KMS-11 (cell line): ENCODE results near the gene SLX9.
A peak's percentile ranks its signal among the peaks of the same experiment; 100 is the strongest.

Experiments used
- H2AFZ ChIP-seq: fragments of 200-600 bp; sonication (generic); 2 replicates; pipeline ENCODE4 v1.6.1; 2016; ENCODE audit warnings: antibody characterized with exemption, mixed run types, low read depth
- H3K27ac ChIP-seq: fragments of 200-600 bp; sonication (generic); 2 replicates; pipeline ENCODE4 v1.6.1; 2016; ENCODE audit warnings: mild to moderate bottlenecking, mixed run types
- H3K27me3 ChIP-seq: fragments of 200-600 bp; sonication (generic); 2 replicates; pipeline ENCODE4 v1.6.1; 2017; ENCODE audit warnings: mild to moderate bottlenecking, low read depth, mixed run types, moderate library complexity; ENCODE audit not compliant: insufficient read depth
- H3K36me3 ChIP-seq: fragments of 200-600 bp; sonication (generic); 2 replicates; pipeline ENCODE4 v1.6.1; 2017; ENCODE audit warnings: mild to moderate bottlenecking, mixed run types; ENCODE audit not compliant: insufficient read depth
- H3K4me1 ChIP-seq: fragments of 200-600 bp; sonication (generic); 2 replicates; pipeline ENCODE4 v1.6.1; 2016; ENCODE audit warnings: mild to moderate bottlenecking, low read depth, mixed run types; ENCODE audit not compliant: poor library complexity, severe bottlenecking
- H3K4me2 ChIP-seq: fragments of 200-600 bp; sonication (generic); 2 replicates; pipeline ENCODE4 v1.7.0; 2016; ENCODE audit warnings: mild to moderate bottlenecking, mixed run types
- H3K4me3 ChIP-seq: fragments of 200-600 bp; sonication (generic); IDR thresholded peaks from 2 replicates; pipeline ENCODE4 v1.6.1; 2017; ENCODE audit warnings: low read depth, low read length, mixed read lengths; ENCODE audit not compliant: insufficient read depth
- H3K79me2 ChIP-seq: fragments of 200-600 bp; sonication (generic); 2 replicates; pipeline ENCODE4 v1.6.1; 2016; ENCODE audit warnings: low read depth, mixed run types; ENCODE audit not compliant: insufficient read depth
- H3K9ac ChIP-seq: fragments of 200-600 bp; sonication (generic); 2 replicates; pipeline ENCODE4 v1.6.1; 2016; ENCODE audit warnings: mild to moderate bottlenecking, mixed run types
- H4K20me1 ChIP-seq: fragments of 200-600 bp; sonication (generic); 2 replicates; pipeline ENCODE4 v1.6.1; 2016; ENCODE audit warnings: mild to moderate bottlenecking, mixed run types; ENCODE audit not compliant: insufficient read depth
- CTCF ChIP-seq: fragments of 200-600 bp; sonication (generic); conservative IDR thresholded peaks from 2 replicates; pipeline ENCODE4 v1.6.1; 2017; ENCODE audit warnings: low read depth, mild to moderate bottlenecking, antibody characterized with exemption, low read length, moderate library complexity, mixed read lengths

Gene SLX9

GRCh38 chr21:44950351-44950750 lies 10.5 kb downstream of the SLX9 start:
- H3K4me3 ChIP-seq, result no peak overlapping the region
- H3K79me2 ChIP-seq, result peaks cover 70% of the 10 kb centered on the region
- H2AFZ ChIP-seq, result no peak overlapping the region
- no peak overlapping the region for H3K9ac ChIP-seq
- 0 out of 2 replicates have a peak, but pooled peaks cover 3% of the 10 kb centered on the region for H4K20me1 ChIP-seq
- no peak for TF ChIP-seq CTCF
- peak overlapping the region; percentile 15 for H3K27ac ChIP-seq
- H3K27me3 ChIP-seq, result no peaks in the 10 kb centered on the region
- H3K36me3 ChIP-seq, result peaks cover 3% of the 10 kb centered on the region; the same call in 1 of the 2 replicates
- H3K4me2 ChIP-seq, result peak overlapping the region; percentile 9
- peaks cover 59% of the 10 kb centered on the region for H3K4me1 ChIP-seq

GRCh38 chr21:44951186-44951915 lies 11.5 kb downstream of the SLX9 start:
- Histone ChIP-seq H3K27ac (peak overlapping the region; percentile 78), H2AFZ (no peak overlapping the region), H3K4me3 (no peak overlapping the region), H3K9ac (no peak overlapping the region; the same call in 1 of the 2 replicates), H4K20me1 (0 out of 2 replicates have a peak, but pooled peaks cover 3% of the 10 kb centered on the region), H3K4me2 (peak overlapping the region; percentile 64; the same call in 1 of the 2 replicates), H3K27me3 (no peaks in the 10 kb centered on the region), H3K36me3 (peaks cover 3% of the 10 kb centered on the region; the same call in 1 of the 2 replicates), H3K4me1 (peaks cover 59% of the 10 kb centered on the region), H3K79me2 (peaks cover 71% of the 10 kb centered on the region)
- no peak for TF ChIP-seq CTCF

DNA sequence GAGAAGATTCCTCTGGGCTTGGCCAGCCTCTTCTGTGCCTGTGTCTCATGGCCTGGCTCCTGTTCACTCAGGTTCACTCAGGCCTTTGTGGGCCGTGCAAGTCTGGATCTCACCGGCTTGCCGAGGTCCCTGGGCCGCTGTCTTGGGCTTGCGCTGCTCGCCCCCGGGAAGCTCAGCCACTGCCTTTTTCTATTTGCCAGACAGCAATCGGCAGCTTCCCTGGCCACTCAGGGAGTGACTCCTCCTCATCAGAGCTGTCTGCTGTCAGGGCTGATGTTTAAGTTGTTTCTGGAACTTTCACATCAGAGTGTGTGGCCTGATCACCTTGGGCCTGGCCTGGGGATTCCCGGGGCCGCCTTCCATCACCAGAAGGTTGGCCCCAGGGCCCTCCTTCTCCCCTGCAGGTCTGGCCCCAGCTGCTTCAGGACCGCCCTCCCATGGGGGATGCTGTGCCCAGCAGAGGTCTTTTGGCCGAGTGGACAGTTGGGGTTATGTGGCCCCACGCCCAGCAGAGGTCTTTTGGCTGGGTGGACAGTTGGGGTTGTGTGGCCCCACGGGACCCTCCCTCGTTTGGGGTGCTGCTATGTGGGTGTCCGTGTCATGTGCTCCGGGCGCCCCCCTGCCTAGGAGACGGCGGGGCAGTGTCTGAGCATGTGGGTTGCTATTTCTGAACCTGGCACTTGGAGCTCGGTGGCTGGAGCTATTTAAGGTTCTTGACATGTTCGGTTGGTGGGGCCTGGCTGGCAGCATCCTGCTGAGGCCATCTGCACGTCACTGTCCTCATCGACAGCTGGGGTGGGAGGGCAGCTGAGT lies 12.5 kb downstream of the SLX9 start:
- H3K27ac ChIP-seq, result peak overlapping the region; percentile 78
- H3K4me1 ChIP-seq, result peaks cover 59% of the 10 kb centered on the region
- peak overlapping the region; percentile 46 for H3K9ac ChIP-seq
- no peaks in the 10 kb centered on the region for H3K27me3 ChIP-seq
- H4K20me1 ChIP-seq, result 0 out of 2 replicates have a peak, but pooled peaks cover under 1% of the 10 kb centered on the region
- no peak overlapping the region for H2AFZ ChIP-seq
- H3K36me3 ChIP-seq, result peaks cover 3% of the 10 kb centered on the region; the same call in 1 of the 2 replicates
- H3K79me2 ChIP-seq, result peaks cover 72% of the 10 kb centered on the region
- peak overlapping the region; percentile 92 for H3K4me2 ChIP-seq
- no peak for TF ChIP-seq CTCF
- H3K4me3 ChIP-seq, result no peak overlapping the region

DNA sequence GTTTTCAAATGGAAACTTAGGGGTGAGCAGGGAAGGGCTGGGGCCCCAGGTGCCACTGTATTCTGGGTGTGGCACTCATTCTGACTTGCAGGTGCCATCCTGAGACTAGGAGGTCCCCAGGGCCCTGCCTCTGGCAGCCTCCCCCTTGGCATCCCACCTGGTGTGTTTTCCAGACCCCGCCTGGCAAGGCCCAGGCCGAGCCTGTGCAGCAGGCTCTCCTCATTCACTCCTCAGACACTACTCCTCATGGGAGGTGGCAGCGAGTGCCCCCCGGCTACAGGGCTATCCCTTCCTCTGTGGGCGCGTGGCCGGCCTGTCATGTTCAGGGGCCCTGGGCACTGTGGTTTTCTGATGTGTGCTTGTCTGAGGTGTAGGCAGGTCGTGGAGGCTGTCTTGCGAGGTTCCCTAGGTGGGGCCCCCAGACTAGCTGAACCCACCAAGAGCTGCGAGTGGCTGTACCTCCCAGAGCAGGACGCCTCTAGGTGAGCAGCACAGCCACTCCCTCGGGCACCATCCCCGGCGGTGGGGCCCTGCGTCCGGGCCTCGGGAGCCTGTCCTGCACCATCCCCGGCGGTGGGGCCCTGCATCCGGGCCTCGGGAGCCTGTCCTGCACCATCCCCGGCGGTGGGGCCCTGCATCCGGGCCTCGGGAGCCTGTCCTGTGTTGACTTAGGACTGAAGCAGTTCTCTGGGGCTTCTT lies 13.2 kb downstream of the SLX9 start:
- Histone ChIP-seq H3K79me2 (peaks cover 68% of the 10 kb centered on the region), H3K4me2 (peak overlapping the region; percentile 92), H3K4me3 (no peak overlapping the region), H3K27ac (peak overlapping the region; percentile 78), H3K27me3 (no peaks in the 10 kb centered on the region), H3K4me1 (peaks cover 59% of the 10 kb centered on the region), H3K9ac (peak overlapping the region; percentile 25), H3K36me3 (peaks cover 3% of the 10 kb centered on the region; the same call in 1 of the 2 replicates), H4K20me1 (no peaks in the 10 kb centered on the region), H2AFZ (no peak overlapping the region)
- TF ChIP-seq CTCF, result no peak
